OCI-LY7 (cell line): ENCODE data around the gene FPR1. TPM values are rescaled to one million over a fixed set of nuclear protein-coding genes. Genes with fewer than 3 reads are reported as not detected.

Experiments used
- BruUV-seq: library from RNA; stranded (reverse); fragments of 400-500 nt; replicated peaks from 2 replicates; lab custom pipeline; 2021; lab: Mats Ljungman, UMichigan
- CTCF ChIA-PET: fragments of 300-600 bp; sonication (Branson Sonifier 250); formaldehyde crosslinking; loops from one replicate; lab custom pipeline; 2022; ENCODE audit warnings: antibody characterized with exemption; ENCODE audit not compliant: unreplicated experiment; lab: Charles Lee
- POLR2A ChIA-PET: fragments of 300-600 bp; sonication (Branson Sonifier 250); formaldehyde crosslinking; loops from one replicate; lab custom pipeline; 2022; ENCODE audit warnings: antibody characterized with exemption; lab: Charles Lee
- DNase-seq: peaks from one replicate; pipeline ENCODE4 v3.0.0-alpha.2; 2015; ENCODE audit warnings: low spot score
- H2AFZ ChIP-seq: fragments of 200-600 bp; sonication (generic), shearing (Covaris generic); 2 replicates; pipeline ENCODE4 v1.6.1; 2014; ENCODE audit warnings: mild to moderate bottlenecking, antibody characterized with exemption, low read length, moderate library complexity
- H3K27ac ChIP-seq: fragments of 200-600 bp; sonication (generic); 2 replicates; pipeline ENCODE4 v1.5.1; 2014; ENCODE audit warnings: mixed run types, low read depth, mild to moderate bottlenecking, moderate library complexity, low read length, inconsistent platforms; ENCODE audit not compliant: poor library complexity, severe bottlenecking
- H3K36me3 ChIP-seq: fragments of 200-600 bp; sonication (generic); 2 replicates; pipeline ENCODE4 v1.6.1; 2014; ENCODE audit warnings: mild to moderate bottlenecking, antibody characterized with exemption, low read length, moderate library complexity, mixed read lengths; ENCODE audit not compliant: insufficient read depth
- H3K4me1 ChIP-seq: fragments of 200-600 bp; sonication (generic); 2 replicates; pipeline ENCODE4 v1.5.1; 2014; ENCODE audit warnings: mild to moderate bottlenecking, low read length; ENCODE audit not compliant: insufficient read depth, poor library complexity, severe bottlenecking
- H3K4me2 ChIP-seq: fragments of 200-600 bp; sonication (generic); 2 replicates; pipeline ENCODE4 v1.6.1; 2014; ENCODE audit warnings: mild to moderate bottlenecking, low read length
- H3K4me3 ChIP-seq: fragments of 200-600 bp; sonication (generic); 2 replicates; pipeline ENCODE4 v1.5.1; 2014; ENCODE audit warnings: mild to moderate bottlenecking, low read depth, low read length; ENCODE audit not compliant: poor library complexity, severe bottlenecking
- H3K79me2 ChIP-seq: fragments of 200-600 bp; sonication (generic); 2 replicates; pipeline ENCODE4 v1.6.1; 2016; ENCODE audit warnings: low read depth, mild to moderate bottlenecking, low read length, moderate library complexity, mixed read lengths; ENCODE audit not compliant: insufficient read depth
- H3K9me2 ChIP-seq: fragments of 200-600 bp; sonication (generic); 2 replicates; pipeline ENCODE4 v1.6.1; 2016; ENCODE audit warnings: mild to moderate bottlenecking, low read length, mixed read lengths; ENCODE audit not compliant: insufficient read depth
- H3K9me3 ChIP-seq: fragments of 200-600 bp; sonication (generic); 2 replicates; pipeline ENCODE4 v1.6.1; 2014; ENCODE audit warnings: mild to moderate bottlenecking, mixed run types, low read length, mixed read lengths
- H4K20me1 ChIP-seq: fragments of 200-600 bp; sonication (generic); 2 replicates; pipeline ENCODE4 v1.6.1; 2014; ENCODE audit warnings: mild to moderate bottlenecking, antibody characterized with exemption, low read length, moderate library complexity, mixed read lengths; ENCODE audit not compliant: insufficient read depth
- EZH2phosphoT487 ChIP-seq: fragments of 200-600 bp; sonication (generic); IDR thresholded peaks from 2 replicates; pipeline ENCODE4 v1.6.1; 2018; ENCODE audit warnings: low read depth, borderline replicate concordance, mild to moderate bottlenecking, mixed run types, antibody characterized with exemption, low read length, moderate library complexity, mixed read lengths
- intact Hi-C: fragments of 100-400 bp; cut with micrococcal nuclease; formaldehyde crosslinking; loops from one replicate; pipeline ENCODE4 v1.10.0; 2022; ENCODE audit not compliant: unreplicated experiment
- total RNA-seq, 2 experiments: library from RNA; depleted of rRNA in 1 of 2; stranded (reverse); fragments of >200 nt in 1 of 2; shearing (Covaris generic) in 1 of 2; gene quantifications; 2 replicates each; pipeline ENCODE4 v1.2.3, GENCODE V29; 2014 to 2022
- TF ChIP-seq, protein P1 (sequence below): fragments of 200-600 bp; sonication (generic); conservative IDR thresholded peaks from 2 replicates; pipeline ENCODE4 v1.5.1; 2014; ENCODE audit warnings: mild to moderate bottlenecking, antibody characterized with exemption, low read length, moderate library complexity, mixed read lengths

FPR1 gene
- total RNA-seq, 2 experiments from 2014 or later, result not detected

GRCh38 chr19:51708811-51709210, 42.9 kb downstream of the FPR1 start:
- CTCF ChIA-PET, result no interaction called here
- no TSS peak for BruUV-seq
- H2AFZ ChIP-seq, result no peak overlapping the region
- peaks cover 12% of the 10 kb centered on the region; the same call in 1 of the 2 replicates for H3K79me2 ChIP-seq
- no peaks in the 10 kb centered on the region for H3K36me3 ChIP-seq
- no peaks in the 10 kb centered on the region for H3K9me3 ChIP-seq
- no peaks in the 10 kb centered on the region for H3K9me2 ChIP-seq
- POLR2A ChIA-PET, result no interaction called here
- intact Hi-C loops, result no loop called here
- H3K27ac ChIP-seq, result no peak overlapping the region
- TF ChIP-seq, protein P1, sequence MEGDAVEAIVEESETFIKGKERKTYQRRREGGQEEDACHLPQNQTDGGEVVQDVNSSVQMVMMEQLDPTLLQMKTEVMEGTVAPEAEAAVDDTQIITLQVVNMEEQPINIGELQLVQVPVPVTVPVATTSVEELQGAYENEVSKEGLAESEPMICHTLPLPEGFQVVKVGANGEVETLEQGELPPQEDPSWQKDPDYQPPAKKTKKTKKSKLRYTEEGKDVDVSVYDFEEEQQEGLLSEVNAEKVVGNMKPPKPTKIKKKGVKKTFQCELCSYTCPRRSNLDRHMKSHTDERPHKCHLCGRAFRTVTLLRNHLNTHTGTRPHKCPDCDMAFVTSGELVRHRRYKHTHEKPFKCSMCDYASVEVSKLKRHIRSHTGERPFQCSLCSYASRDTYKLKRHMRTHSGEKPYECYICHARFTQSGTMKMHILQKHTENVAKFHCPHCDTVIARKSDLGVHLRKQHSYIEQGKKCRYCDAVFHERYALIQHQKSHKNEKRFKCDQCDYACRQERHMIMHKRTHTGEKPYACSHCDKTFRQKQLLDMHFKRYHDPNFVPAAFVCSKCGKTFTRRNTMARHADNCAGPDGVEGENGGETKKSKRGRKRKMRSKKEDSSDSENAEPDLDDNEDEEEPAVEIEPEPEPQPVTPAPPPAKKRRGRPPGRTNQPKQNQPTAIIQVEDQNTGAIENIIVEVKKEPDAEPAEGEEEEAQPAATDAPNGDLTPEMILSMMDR, result no peak
- TF ChIP-seq EZH2phosphoT487, result no peak
- H3K4me2 ChIP-seq, result no peak overlapping the region
- no peak overlapping the region for H3K4me3 ChIP-seq
- no peaks in the 10 kb centered on the region for H4K20me1 ChIP-seq
- DNase-seq, result no peak
- H3K4me1 ChIP-seq, result peaks cover 38% of the 10 kb centered on the region

DNA sequence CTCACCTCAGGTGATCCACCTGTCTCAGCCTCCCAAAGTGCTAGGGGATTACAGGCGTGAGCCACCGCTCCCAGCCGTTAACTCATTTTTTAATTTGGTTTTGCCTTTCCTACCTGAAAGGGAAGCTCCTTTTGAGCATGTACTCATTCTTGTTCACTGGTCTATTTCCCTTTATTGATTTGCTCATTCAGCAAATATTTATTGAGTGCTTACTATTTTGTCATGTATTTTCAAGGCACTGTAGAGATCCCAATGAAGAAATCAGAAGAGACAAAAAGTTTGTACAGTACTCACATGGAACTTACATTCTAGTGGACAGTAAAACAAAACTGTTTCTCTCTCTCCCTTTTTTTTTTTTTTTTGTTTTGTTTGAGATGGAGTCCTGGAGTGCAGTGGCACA, 44.8 kb downstream of the FPR1 start:
- ChIA-PET CTCF (no interaction called here), POLR2A (no interaction called here)
- Histone ChIP-seq H3K4me2 (no peak overlapping the region), H3K9me3 (no peaks in the 10 kb centered on the region), H3K4me3 (no peak overlapping the region), H3K4me1 (peaks cover 30% of the 10 kb centered on the region), H3K79me2 (peaks cover 12% of the 10 kb centered on the region; the same call in 1 of the 2 replicates), H3K27ac (no peak overlapping the region), H3K9me2 (no peaks in the 10 kb centered on the region), H4K20me1 (no peaks in the 10 kb centered on the region), H3K36me3 (no peaks in the 10 kb centered on the region), H2AFZ (no peak overlapping the region)
- BruUV-seq, result no TSS peak
- TF ChIP-seq, protein P1, result no peak
- TF ChIP-seq EZH2phosphoT487, result no peak
- no peak for DNase-seq
- intact Hi-C loops, result no loop called here

DNA sequence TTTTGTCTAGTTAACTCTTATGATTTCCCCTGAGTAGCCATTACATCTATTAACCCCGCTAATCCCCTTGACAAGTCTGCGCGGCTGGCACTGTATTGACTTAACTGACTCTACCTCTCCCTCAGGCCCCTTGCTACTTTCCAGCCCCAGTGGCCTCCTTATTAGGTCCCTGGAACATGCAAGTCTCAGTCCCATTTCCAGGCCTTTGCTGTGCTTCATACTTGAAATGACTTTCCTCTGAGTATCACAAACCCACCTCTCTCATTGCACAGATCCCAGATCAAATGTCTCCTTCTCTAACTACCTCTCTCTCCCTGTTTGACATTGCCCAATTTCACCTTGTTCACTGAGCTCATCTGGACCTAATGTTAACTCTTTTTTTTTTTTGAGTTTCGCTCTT, 45.4 kb downstream of the FPR1 start:
- intact Hi-C loops, result no loop called here
- no peak overlapping the region for H3K4me3 ChIP-seq
- no peaks in the 10 kb centered on the region for H3K9me2 ChIP-seq
- no peak overlapping the region for H2AFZ ChIP-seq
- H3K79me2 ChIP-seq, result peaks cover 12% of the 10 kb centered on the region; the same call in 1 of the 2 replicates
- POLR2A ChIA-PET, result no interaction called here
- H3K4me2 ChIP-seq, result no peak overlapping the region
- peaks cover 25% of the 10 kb centered on the region for H3K4me1 ChIP-seq
- TF ChIP-seq, protein P1, result no peak
- TF ChIP-seq EZH2phosphoT487, result no peak
- no peaks in the 10 kb centered on the region for H4K20me1 ChIP-seq
- no peaks in the 10 kb centered on the region for H3K9me3 ChIP-seq
- BruUV-seq, result no TSS peak
- no peaks in the 10 kb centered on the region for H3K36me3 ChIP-seq
- no peak overlapping the region for H3K27ac ChIP-seq
- no peak for DNase-seq
- CTCF ChIA-PET, result no interaction called here
